ENCODE results near the gene PUS7. TPM values are rescaled to one million over a fixed set of nuclear protein-coding genes. Genes with fewer than 3 reads are reported as not detected.
A peak's percentile ranks its signal among the peaks of the same experiment; 100 is the strongest.
"Not testable (repeated sequence)": the region's sequence is repeated elsewhere in the genome, so short reads cannot be mapped to it uniquely, and the experiment has no call there.

PUS7 gene
- total RNA-seq, 1 donor from 2014 or later: 29.5 TPM

GRCh38 chr7:105532709-105533460, 10.8 kb upstream of the PUS7 start:
- FAIRE-seq (no peak), DNase-seq (ENCODE audit: low read depth) (no peak)
- Histone ChIP-seq H3K4me3 (ENCODE audit: low read depth, low read length) (peak overlapping the region; percentile 70), H3K27me3 (ENCODE audit: control insufficient read depth, insufficient read depth, low read length) (no peaks in the 10 kb centered on the region), H3K36me3 (ENCODE audit: control insufficient read depth, insufficient read depth, low read length) (no peaks in the 10 kb centered on the region)
- no peak for TF ChIP-seq CTCF (IDR thresholded peaks at IDR 0.05; ENCODE audit: insufficient read depth, low read length, severe bottlenecking)

- peak; percentile 80 for TF ChIP-seq CTCF (IDR thresholded peaks at IDR 0.05; ENCODE audit: insufficient read depth, low read length, severe bottlenecking)
- H3K27me3 ChIP-seq (ENCODE audit: control insufficient read depth, insufficient read depth, low read length): no peaks in the 10 kb centered on the region
- peak within 1 kb of the TSS; percentile 70 for H3K4me3 ChIP-seq (ENCODE audit: low read depth, low read length)
- DNase-seq (ENCODE audit: low read depth) (peak; percentile 81), FAIRE-seq (no peak)
- no peaks in the 10 kb centered on the region for H3K36me3 ChIP-seq (ENCODE audit: control insufficient read depth, insufficient read depth, low read length)
These were observed 10.0 kb upstream of the PUS7 start, which contains the start of gene RINT1 for GRCh38 chr7:105531792-105532671. TSS of gene RINT1 (plus strand) at chr7:105532201. CDS start at chr7:105532316, 115 bp downstream.

GRCh38 chr7:105530546-105530945, 8.5 kb upstream of the PUS7 start:
- no peak for TF ChIP-seq CTCF (IDR thresholded peaks at IDR 0.05; ENCODE audit: insufficient read depth, low read length, severe bottlenecking)
- DNase-seq (ENCODE audit: low read depth): no peak
- Histone ChIP-seq H3K27me3 (ENCODE audit: control insufficient read depth, insufficient read depth, low read length) (no peaks in the 10 kb centered on the region), H3K36me3 (ENCODE audit: control insufficient read depth, insufficient read depth, low read length) (no peaks in the 10 kb centered on the region), H3K4me3 (ENCODE audit: low read depth, low read length) (no peak overlapping the region)
- no peak for FAIRE-seq

GRCh38 chr7:105530126-105530525, 8.1 kb upstream of the PUS7 start:
- DNase-seq (ENCODE audit: low read depth) (no peak), FAIRE-seq (no peak)
- H3K27me3 ChIP-seq (ENCODE audit: control insufficient read depth, insufficient read depth, low read length): no peaks in the 10 kb centered on the region
- TF ChIP-seq CTCF (IDR thresholded peaks at IDR 0.05; ENCODE audit: insufficient read depth, low read length, severe bottlenecking): no peak
- H3K36me3 ChIP-seq (ENCODE audit: control insufficient read depth, insufficient read depth, low read length): no peaks in the 10 kb centered on the region
- no peak overlapping the region for H3K4me3 ChIP-seq (ENCODE audit: low read depth, low read length)

- FAIRE-seq: not testable (repeated sequence)
These were observed 5.7 kb upstream of the PUS7 start for GRCh38 chr7:105527737-105528136.

GRCh38 chr7:105524840-105525239, 2.8 kb upstream of the PUS7 start:
- H3K4me3 ChIP-seq (ENCODE audit: low read depth, low read length): no peak overlapping the region
- FAIRE-seq (no peak), DNase-seq (ENCODE audit: low read depth) (no peak)
- no peak for TF ChIP-seq CTCF (IDR thresholded peaks at IDR 0.05; ENCODE audit: insufficient read depth, low read length, severe bottlenecking)
- H3K36me3 ChIP-seq (ENCODE audit: control insufficient read depth, insufficient read depth, low read length): no peaks in the 10 kb centered on the region
- H3K27me3 ChIP-seq (ENCODE audit: control insufficient read depth, insufficient read depth, low read length): no peaks in the 10 kb centered on the region

More at GRCh38 chr7:105527737-105528136, 5.7 kb upstream of the PUS7 start:
- not testable (repeated sequence) for H3K27me3 ChIP-seq (ENCODE audit: control insufficient read depth, insufficient read depth, low read length); DNase-seq (ENCODE audit: low read depth); H3K4me3 ChIP-seq (ENCODE audit: low read depth, low read length); H3K36me3 ChIP-seq (ENCODE audit: control insufficient read depth, insufficient read depth, low read length)

GRCh38 chr7:105524423-105524822, 2.4 kb upstream of the PUS7 start:
- H3K27me3 ChIP-seq (ENCODE audit: control insufficient read depth, insufficient read depth, low read length); DNase-seq (ENCODE audit: low read depth); FAIRE-seq; H3K36me3 ChIP-seq (ENCODE audit: control insufficient read depth, insufficient read depth, low read length); H3K4me3 ChIP-seq (ENCODE audit: low read depth, low read length): not testable (repeated sequence)
